Measurements from ENCODE around the gene WASF2. TPM values are rescaled to one million over a fixed set of nuclear protein-coding genes. Genes with fewer than 3 reads are reported as not detected.

The WASF2 gene
- total and polyA plus RNA-seq, 4 donors = 27.2 to 164 (median 101) TPM

GRCh38 chr1:27517907-27518718, 28.1 kb upstream of the WASF2 start:
- H3K36me3 ChIP-seq (ENCODE audit: control insufficient read depth in 1 of 2, insufficient read depth in 2 of 2, low read length in 1 of 2) = no peaks in the 10 kb centered on the region
- H3K4me1 ChIP-seq (ENCODE audit: control insufficient read depth in 1 of 2, insufficient read depth in 2 of 2, low read length in 2 of 2) = no peaks in the 10 kb centered on the region
- DNase-seq = no peak
- no peaks in the 10 kb centered on the region for H3K27me3 ChIP-seq (ENCODE audit: control insufficient read depth in 1 of 2, insufficient read depth in 2 of 2, low read length in 1 of 2)
- H3K4me3 ChIP-seq (ENCODE audit: low read length in 2 of 2) = no peak overlapping the region
- no peaks in the 10 kb centered on the region for H3K9me3 ChIP-seq (ENCODE audit: control insufficient read depth, low read length)
- no peak for ATAC-seq (ENCODE audit: low FRiP score)
- intact Hi-C loops (cut with DNase I) = no loop called here
- H3K27ac ChIP-seq (ENCODE audit: low read depth in 1 of 2, low read length in 2 of 2) = no peak overlapping the region
- WGBS, 2 donors = 82 to 86% methylated on average over 20 to 21 of the region's 21 CpGs

DNA sequence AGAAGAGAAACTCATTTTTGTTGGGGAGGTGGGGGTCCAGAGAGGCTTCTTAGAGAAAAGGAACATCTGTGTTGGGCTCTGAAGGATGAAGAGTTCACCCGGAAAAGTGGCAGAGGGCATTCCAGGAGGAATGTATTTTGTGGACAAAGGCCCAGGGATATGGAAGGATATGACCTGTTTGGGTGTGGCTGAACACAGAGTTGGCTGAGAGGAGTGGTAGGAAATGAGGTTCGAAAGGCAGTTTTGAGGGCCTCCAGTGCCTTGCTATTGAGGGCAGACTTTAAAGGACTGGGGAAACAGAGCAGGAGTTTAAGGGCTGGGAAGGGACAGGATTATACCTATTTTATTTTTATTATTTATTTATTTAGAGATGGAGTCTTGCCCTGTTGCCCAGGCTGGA, 27.3 kb upstream of the WASF2 start:
- intact Hi-C loops (cut with DNase I) = no loop called here
- no peak for DNase-seq
- 83 to 88% methylated on average over 2 of the region's 2 CpGs for WGBS, 2 donors
- no peak for ATAC-seq (ENCODE audit: low FRiP score)
- no peaks in the 10 kb centered on the region for H3K36me3 ChIP-seq (ENCODE audit: control insufficient read depth in 1 of 2, insufficient read depth in 2 of 2, low read length in 1 of 2)
- no peaks in the 10 kb centered on the region for H3K27me3 ChIP-seq (ENCODE audit: control insufficient read depth in 1 of 2, insufficient read depth in 2 of 2, low read length in 1 of 2)
- no peak overlapping the region for H3K4me3 ChIP-seq (ENCODE audit: low read length in 2 of 2)
- no peaks in the 10 kb centered on the region for H3K4me1 ChIP-seq (ENCODE audit: control insufficient read depth in 1 of 2, insufficient read depth in 2 of 2, low read length in 2 of 2)
- no peak overlapping the region for H3K27ac ChIP-seq (ENCODE audit: low read depth in 1 of 2, low read length in 2 of 2)
- H3K9me3 ChIP-seq (ENCODE audit: control insufficient read depth, low read length) = no peaks in the 10 kb centered on the region

- Histone ChIP-seq H3K9me3 (ENCODE audit: control insufficient read depth, low read length) (no peaks in the 10 kb centered on the region), H3K27me3 (ENCODE audit: control insufficient read depth in 1 of 2, insufficient read depth in 2 of 2, low read length in 1 of 2) (no peaks in the 10 kb centered on the region), H3K4me3 (ENCODE audit: low read length in 2 of 2) (no peak overlapping the region), H3K27ac (ENCODE audit: low read depth in 1 of 2, low read length in 2 of 2) (no peak overlapping the region), H3K4me1 (ENCODE audit: control insufficient read depth in 1 of 2, insufficient read depth in 2 of 2, low read length in 2 of 2) (no peaks in the 10 kb centered on the region), H3K36me3 (ENCODE audit: control insufficient read depth in 1 of 2, insufficient read depth in 2 of 2, low read length in 1 of 2) (no peaks in the 10 kb centered on the region)
- DNase-seq = no peak
- no peak for ATAC-seq (ENCODE audit: low FRiP score)
- WGBS, 2 donors = 89 to 93% methylated on average over 3 of the region's 3 CpGs
- intact Hi-C loops (cut with DNase I) = no loop called here
Measured at GRCh38 chr1:27515626-27516025, 25.7 kb upstream of the WASF2 start.

DNA sequence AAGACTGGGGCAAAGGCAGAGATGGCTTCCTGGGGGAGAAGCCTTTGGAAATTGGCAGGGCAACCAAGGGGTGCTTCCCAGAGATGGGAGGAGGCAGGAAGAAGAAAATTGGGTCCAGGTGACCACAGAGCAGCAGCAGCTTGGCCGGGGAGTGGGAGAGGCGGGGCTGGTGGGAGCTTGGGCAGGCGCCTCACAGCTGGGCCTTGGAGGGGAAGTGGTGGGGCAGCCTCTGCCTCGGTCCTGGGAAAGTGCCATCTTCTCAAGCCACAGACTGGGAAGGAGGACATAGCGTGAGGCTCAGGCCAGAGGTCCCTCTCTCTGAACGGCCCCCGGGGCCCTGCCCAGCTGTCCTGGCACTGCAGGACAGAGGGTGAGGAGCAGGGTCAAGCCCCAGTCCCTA, 24.0 kb upstream of the WASF2 start:
- Histone ChIP-seq H3K36me3 (ENCODE audit: control insufficient read depth in 1 of 2, insufficient read depth in 2 of 2, low read length in 1 of 2) (no peaks in the 10 kb centered on the region), H3K9me3 (ENCODE audit: control insufficient read depth, low read length) (no peaks in the 10 kb centered on the region), H3K27me3 (ENCODE audit: control insufficient read depth in 1 of 2, insufficient read depth in 2 of 2, low read length in 1 of 2) (no peaks in the 10 kb centered on the region), H3K4me1 (ENCODE audit: control insufficient read depth in 1 of 2, insufficient read depth in 2 of 2, low read length in 2 of 2) (no peaks in the 10 kb centered on the region), H3K4me3 (ENCODE audit: low read length in 2 of 2) (no peak overlapping the region), H3K27ac (ENCODE audit: low read depth in 1 of 2, low read length in 2 of 2) (no peak overlapping the region)
- ATAC-seq (ENCODE audit: low FRiP score) (peak; percentile 57), DNase-seq (peak in 1 of 2 donors; percentile 80)
- intact Hi-C loops (cut with DNase I) = no loop called here
- WGBS, 2 donors = 62 to 73% methylated on average over 7 of the region's 7 CpGs

DNA sequence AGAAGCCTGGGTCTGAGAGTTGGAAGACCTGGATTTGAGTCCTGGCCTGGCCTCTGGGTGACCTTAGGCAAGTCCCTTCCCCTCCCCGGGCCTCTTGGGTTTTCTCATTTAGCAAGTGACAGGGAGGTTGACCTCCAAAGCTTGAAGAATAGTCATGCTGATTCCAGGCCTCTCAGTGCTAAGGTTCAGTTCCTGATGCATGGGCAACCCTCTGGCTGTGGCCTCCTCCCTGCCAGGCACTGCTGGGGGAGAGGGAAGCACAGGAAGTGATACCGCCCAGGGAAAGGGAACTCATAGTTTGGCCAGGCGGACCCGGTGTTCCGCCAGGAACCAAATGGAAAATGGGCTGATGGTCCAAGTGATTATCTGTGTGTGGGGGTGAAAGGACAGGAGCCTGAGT, 23.6 kb upstream of the WASF2 start:
- WGBS, 2 donors = 78 to 79% methylated on average over 5 of the region's 5 CpGs
- Histone ChIP-seq H3K4me3 (ENCODE audit: low read length in 2 of 2) (no peak overlapping the region), H3K27ac (ENCODE audit: low read depth in 1 of 2, low read length in 2 of 2) (no peak overlapping the region), H3K27me3 (ENCODE audit: control insufficient read depth in 1 of 2, insufficient read depth in 2 of 2, low read length in 1 of 2) (no peaks in the 10 kb centered on the region), H3K9me3 (ENCODE audit: control insufficient read depth, low read length) (no peaks in the 10 kb centered on the region), H3K36me3 (ENCODE audit: control insufficient read depth in 1 of 2, insufficient read depth in 2 of 2, low read length in 1 of 2) (no peaks in the 10 kb centered on the region), H3K4me1 (ENCODE audit: control insufficient read depth in 1 of 2, insufficient read depth in 2 of 2, low read length in 2 of 2) (no peaks in the 10 kb centered on the region)
- intact Hi-C loops (cut with DNase I) = no loop called here
- peak; percentile 34 for ATAC-seq (ENCODE audit: low FRiP score)
- peak in 1 of 2 donors; percentile 67 for DNase-seq

- intact Hi-C loops (cut with DNase I) = no loop called here
- no peak for DNase-seq
- H3K27me3 ChIP-seq (ENCODE audit: control insufficient read depth in 1 of 2, insufficient read depth in 2 of 2, low read length in 1 of 2) = no peaks in the 10 kb centered on the region
- no peak overlapping the region for H3K4me3 ChIP-seq (ENCODE audit: low read length in 2 of 2)
- 81 to 84% methylated on average over 9 of the region's 9 CpGs for WGBS, 2 donors
- no peaks in the 10 kb centered on the region for H3K9me3 ChIP-seq (ENCODE audit: control insufficient read depth, low read length)
- H3K4me1 ChIP-seq (ENCODE audit: control insufficient read depth in 1 of 2, insufficient read depth in 2 of 2, low read length in 2 of 2) = no peaks in the 10 kb centered on the region
- ATAC-seq (ENCODE audit: low FRiP score) = no peak
- H3K36me3 ChIP-seq (ENCODE audit: control insufficient read depth in 1 of 2, insufficient read depth in 2 of 2, low read length in 1 of 2) = no peaks in the 10 kb centered on the region
- H3K27ac ChIP-seq (ENCODE audit: low read depth in 1 of 2, low read length in 2 of 2) = no peak overlapping the region
Measured at GRCh38 chr1:27509127-27510080, 19.4 kb upstream of the WASF2 start.

GRCh38 chr1:27507960-27508665, 18.1 kb upstream of the WASF2 start:
- Histone ChIP-seq H3K9me3 (ENCODE audit: control insufficient read depth, low read length) (no peaks in the 10 kb centered on the region), H3K27me3 (ENCODE audit: control insufficient read depth in 1 of 2, insufficient read depth in 2 of 2, low read length in 1 of 2) (no peaks in the 10 kb centered on the region), H3K4me3 (ENCODE audit: low read length in 2 of 2) (no peak overlapping the region), H3K4me1 (ENCODE audit: control insufficient read depth in 1 of 2, insufficient read depth in 2 of 2, low read length in 2 of 2) (no peaks in the 10 kb centered on the region), H3K27ac (ENCODE audit: low read depth in 1 of 2, low read length in 2 of 2) (no peak overlapping the region), H3K36me3 (ENCODE audit: control insufficient read depth in 1 of 2, insufficient read depth in 2 of 2, low read length in 1 of 2) (no peaks in the 10 kb centered on the region)
- WGBS, 2 donors = 88 to 89% methylated on average over 6 of the region's 6 CpGs
- ATAC-seq (ENCODE audit: low FRiP score) (no peak), DNase-seq (no peak)
- intact Hi-C loops (cut with DNase I) = no loop called here

GRCh38 chr1:27506703-27507102, 16.7 kb upstream of the WASF2 start:
- Histone ChIP-seq H3K9me3 (ENCODE audit: control insufficient read depth, low read length) (no peaks in the 10 kb centered on the region), H3K36me3 (ENCODE audit: control insufficient read depth in 1 of 2, insufficient read depth in 2 of 2, low read length in 1 of 2) (no peaks in the 10 kb centered on the region), H3K4me1 (ENCODE audit: control insufficient read depth in 1 of 2, insufficient read depth in 2 of 2, low read length in 2 of 2) (no peaks in the 10 kb centered on the region), H3K4me3 (ENCODE audit: low read length in 2 of 2) (no peak overlapping the region), H3K27ac (ENCODE audit: low read depth in 1 of 2, low read length in 2 of 2) (no peak overlapping the region), H3K27me3 (ENCODE audit: control insufficient read depth in 1 of 2, insufficient read depth in 2 of 2, low read length in 1 of 2) (no peaks in the 10 kb centered on the region)
- no peak for ATAC-seq (ENCODE audit: low FRiP score)
- intact Hi-C loops (cut with DNase I) = no loop called here
- whole genome bisulfite sequencing, 2 donors = 93 to 95% methylated on average over 6 of the region's 6 CpGs
- DNase-seq = peak in 1 of 2 donors; percentile 28

Data from aorta (tissue), 5 donors.